A549 treated with DMSO at 1 μM for 4 hours (cell line): ENCODE measurements around the gene OPN1MW3. TPM values are rescaled to one million over a fixed set of nuclear protein-coding genes. Genes with fewer than 3 reads are reported as not detected.

Source experiments
- total RNA-seq: library from RNA; stranded (reverse); fragments of 200-300 nt; extraction: Qiagen RNA extraction; gene quantifications from 5 replicates; pipeline ENCODE4 v1.2.3, GENCODE V29; 2022; ENCODE audit warnings: low read depth

OPN1MW3 gene
- total RNA-seq, result not detected in 5 replicates

GRCh38 chrX:154257282-154257681, at the start of gene OPN1MW3:
Gene OPN1MW3, plus strand, starts transcription at chrX:154257582. Its CDS starts 38 bp downstream, at chrX:154257620.

GRCh38 chrX:154219456-154219855, 37.9 kb upstream of the OPN1MW3 start, which contains the start of gene OPN1MW2:
Gene OPN1MW2, plus strand, starts transcription at chrX:154219756. Its CDS starts 60 bp downstream, at chrX:154219816.

GRCh38 chrX:154294791-154295574, 37.6 kb downstream of the OPN1MW3 start, which contains the start of gene TEX28:
Gene TEX28, minus strand, starts transcription at chrX:154295124. Its CDS starts 3,007 bp downstream, at chrX:154292117.

GRCh38 chrX:154295664-154296310, 38.4 kb downstream of the OPN1MW3 start, which contains the start of gene TKTL1:
Gene TKTL1, plus strand, starts transcription at chrX:154295795. Its CDS starts 65 bp downstream, at chrX:154295860.

Other genes with a start within 250 kb of the OPN1MW3 start
- gene IRAK1, start 237.7 kb upstream of the OPN1MW3 start, total RNA-seq, result 215 to 239 TPM (median 234 TPM) in 5 replicates
- gene MECP2, start 159.9 kb upstream of the OPN1MW3 start, total RNA-seq, result 15.9 to 26.4 TPM (median 21.2 TPM) in 5 replicates
- gene OPN1LW, start 113.3 kb upstream of the OPN1MW3 start, total RNA-seq, result not detected in 5 replicates
- not detected in 5 replicates for gene OPN1MW, start 75.0 kb upstream of the OPN1MW3 start, total RNA-seq
- not detected in 5 replicates for gene OPN1MW2, start 37.8 kb upstream of the OPN1MW3 start, total RNA-seq
- not detected in 5 replicates for gene TEX28, start 37.5 kb downstream of the OPN1MW3 start, total RNA-seq
- 0.06 to 0.23 TPM in 2 of 5 replicates, not detected in the others for gene TKTL1, start 38.2 kb downstream of the OPN1MW3 start, total RNA-seq
- gene FLNA, start 117.1 kb downstream of the OPN1MW3 start, total RNA-seq, result 1,489 to 1,751 TPM (median 1,561 TPM) in 5 replicates
- 137 to 159 TPM (median 152 TPM) in 5 replicates for gene EMD, start 121.7 kb downstream of the OPN1MW3 start, total RNA-seq
- gene RPL10, start 140.8 kb downstream of the OPN1MW3 start, total RNA-seq, result 4,944 to 5,934 TPM (median 5,259 TPM) in 5 replicates
- 26.5 to 29.9 TPM (median 27.4 TPM) in 5 replicates for gene DNASE1L1, start 151.7 kb downstream of the OPN1MW3 start, total RNA-seq
- gene TAFAZZIN, start 154.0 kb downstream of the OPN1MW3 start, total RNA-seq, result 26.6 to 37.0 TPM (median 35.2 TPM) in 5 replicates
- 82.2 to 107 TPM (median 102 TPM) in 5 replicates for gene ATP6AP1, start 171.1 kb downstream of the OPN1MW3 start, total RNA-seq
- 92.2 to 99.4 TPM (median 97.5 TPM) in 5 replicates for gene GDI1, start 179.6 kb downstream of the OPN1MW3 start, total RNA-seq
- 94.9 to 121 TPM (median 111 TPM) in 5 replicates for gene FAM50A, start 186.6 kb downstream of the OPN1MW3 start, total RNA-seq
- 5.4 to 17.5 TPM (median 12.2 TPM) in 5 replicates for gene PLXNA3, start 200.7 kb downstream of the OPN1MW3 start, total RNA-seq
- 44.8 to 69.5 TPM (median 62.9 TPM) in 5 replicates for gene LAGE3, start 221.7 kb downstream of the OPN1MW3 start, total RNA-seq
- gene UBL4A, start 229.0 kb downstream of the OPN1MW3 start, total RNA-seq, result 64.6 to 70.4 TPM (median 66.2 TPM) in 5 replicates
- 35.4 to 42.5 TPM (median 38.9 TPM) in 5 replicates for gene SLC10A3, start 233.0 kb downstream of the OPN1MW3 start, total RNA-seq